ENCODE results near the gene FAM124B.

- TF ChIP-seq CTCF (IDR thresholded peaks at IDR 0.05; ENCODE audit: low read length) (no peak), EZH2 (IDR thresholded peaks at IDR 0.05; ENCODE audit: borderline replicate concordance, low read length) (no peak)
Measured at GRCh38 chr2:224407241-224407701, 5.4 kb upstream of the FAM124B start.

Data from OCI-LY1 (cell line).